Adrenal gland (tissue), 5 donors: ENCODE results near the gene CCDC148.

Source experiments
- CTCF ChIP-seq, 6 experiments: fragments of 450-650 bp in 4 of 6; fragments of 200-600 bp in 2 of 6; sonication (generic) in 1 of 6; IDR thresholded peaks; 1 replicate in 5 of 6; 2 replicates in 1 of 6; pipeline versions ENCODE4 v1.5.1 to v1.8.0; 2016 to 2021; ENCODE audit warnings: antibody characterized with exemption in 6 of 6, mild to moderate bottlenecking in 2 of 6, moderate library complexity in 1 of 6
- POLR2A ChIP-seq, 2 donors: fragments of 450-650 bp; IDR thresholded peaks; one replicate each; pipeline ENCODE4 v1.6.1; 2017; ENCODE audit warnings: antibody characterized with exemption in 2 of 2, mild to moderate bottlenecking in 2 of 2, moderate library complexity in 1 of 2
- donor health status: DM: no; HTN: no; CAD: no.

DNA sequence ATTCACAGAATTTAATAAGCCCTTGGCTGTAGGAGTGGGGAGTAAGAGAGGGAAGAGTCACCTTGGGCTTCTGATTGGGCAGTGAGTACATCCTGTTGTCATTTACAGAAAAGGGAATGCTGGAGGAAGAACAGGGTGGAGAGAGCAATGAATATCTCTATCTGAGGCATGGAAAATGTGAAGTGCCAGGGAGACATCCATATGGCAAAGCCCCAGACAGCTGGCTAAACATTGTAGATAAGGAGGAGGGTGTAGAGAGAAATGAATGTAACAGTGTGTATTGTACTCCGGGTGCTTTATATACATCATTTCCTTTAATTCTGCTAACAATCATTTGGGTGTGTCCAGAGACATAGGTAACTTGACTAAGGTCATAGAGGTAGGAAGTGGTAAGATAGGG, 251.3 kb downstream of the CCDC148 start:
- TF ChIP-seq CTCF (IDR thresholded peaks at IDR 0.05): no peak
- TF ChIP-seq POLR2A (IDR thresholded peaks at IDR 0.05): no peak
